ENCODE data around the gene TNS1.
"Not testable (repeated sequence)": the region's sequence is repeated elsewhere in the genome, so short reads cannot be mapped to it uniquely, and the experiment has no call there.

The TNS1 gene

DNA sequence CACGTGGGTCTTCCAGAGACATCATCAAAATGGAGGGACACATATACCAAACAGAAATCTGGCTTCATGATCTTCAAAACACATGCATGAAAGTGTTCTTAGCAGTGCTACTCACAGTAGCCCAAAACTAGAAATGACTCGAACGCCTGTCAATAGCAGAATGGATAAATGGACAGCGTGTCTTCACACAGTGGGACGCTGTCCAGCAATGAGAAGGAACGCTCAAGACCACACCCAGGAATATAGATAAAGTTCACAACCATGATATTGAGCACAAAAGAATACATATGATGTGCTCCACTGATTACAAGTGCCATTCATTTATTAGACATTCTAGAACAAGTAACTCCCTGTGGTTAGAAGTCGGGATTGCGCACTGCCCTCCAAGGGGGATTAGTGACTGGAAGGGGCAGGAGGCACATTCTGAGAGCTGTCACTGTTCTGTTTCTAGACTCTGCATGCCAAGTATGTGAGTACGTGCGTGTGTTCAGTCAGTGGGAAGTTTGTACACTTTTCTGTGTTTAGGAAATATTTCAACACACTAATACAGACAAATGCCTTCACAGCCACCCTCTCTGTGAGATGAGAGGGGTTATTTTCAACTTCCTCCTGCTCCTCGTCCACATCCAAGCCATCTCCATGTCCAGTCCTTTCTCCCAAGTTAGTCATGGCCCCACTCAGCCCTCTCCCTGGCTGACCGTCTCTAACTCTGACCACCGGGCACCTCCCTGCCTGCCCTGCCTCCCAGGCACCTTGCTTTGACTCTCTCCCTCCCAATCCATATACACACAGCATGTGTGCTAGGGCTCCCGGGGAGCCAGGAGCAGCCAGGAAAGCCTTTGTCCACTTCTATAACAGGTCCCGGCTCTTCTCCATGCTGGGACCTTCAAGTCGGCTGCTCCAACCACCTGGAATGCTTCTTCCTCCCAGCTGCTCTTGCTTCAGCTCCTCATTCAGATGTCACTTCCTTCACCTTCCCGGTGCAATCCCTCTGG, 26.9 kb upstream of the TNS1 start:
- no peak for DNase-seq

- DNase-seq: no peak
Measured at GRCh38 chr2:218028562-218029348, 26.0 kb upstream of the TNS1 start.

DNA sequence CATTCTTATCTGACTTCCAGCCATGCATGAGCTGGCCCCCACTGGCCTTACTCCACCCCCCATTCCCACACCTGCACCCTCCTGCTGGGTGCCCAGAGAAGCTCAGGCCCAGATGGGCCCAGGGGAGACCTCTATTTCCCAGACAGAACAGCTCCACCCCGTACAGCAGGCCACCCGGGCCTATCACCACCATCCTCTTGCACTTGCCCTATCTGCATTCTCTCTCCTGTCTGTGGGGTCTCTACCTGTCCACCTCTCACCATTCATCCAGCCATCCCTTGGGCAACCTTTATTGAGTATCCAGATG, 25.3 kb upstream of the TNS1 start:
- no peak for DNase-seq

DNA sequence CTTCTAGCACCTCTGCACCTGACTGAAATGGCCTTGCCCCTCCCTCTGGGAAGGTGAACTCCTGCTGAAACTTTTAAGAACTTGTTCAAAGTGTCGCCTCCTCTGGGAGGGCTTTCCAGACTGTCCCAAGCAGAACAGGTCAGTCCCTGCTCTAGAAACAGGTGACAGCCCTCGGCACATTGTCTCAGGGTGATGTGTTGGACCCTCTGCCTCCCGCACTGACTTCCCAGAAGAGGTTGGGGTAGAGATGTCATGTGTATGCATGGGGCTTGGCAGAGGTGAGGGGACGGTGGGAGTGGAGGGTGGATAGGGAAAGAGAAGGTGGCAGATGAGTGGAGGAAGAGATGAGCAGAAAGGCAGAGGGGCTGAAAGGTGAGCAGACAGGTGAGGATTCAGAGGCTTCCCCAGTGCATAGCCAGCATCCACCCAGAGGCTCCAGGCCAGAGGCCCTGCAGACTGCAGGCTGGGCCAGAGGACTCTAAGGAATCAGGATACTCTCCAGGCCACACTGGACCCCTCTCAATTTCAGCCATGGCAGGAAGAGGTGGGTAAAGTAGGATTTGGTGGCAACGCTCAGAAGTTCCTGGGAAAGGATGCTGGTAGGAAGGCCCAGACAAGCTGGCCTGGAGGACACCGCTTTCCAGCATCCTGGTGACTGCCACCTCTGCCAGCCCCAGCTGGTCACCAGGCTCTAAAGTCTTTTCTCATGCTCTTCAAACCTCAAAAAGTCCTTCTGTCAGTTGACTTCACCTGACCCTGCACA, 24.8 kb upstream of the TNS1 start:
- DNase-seq: no peak

DNA sequence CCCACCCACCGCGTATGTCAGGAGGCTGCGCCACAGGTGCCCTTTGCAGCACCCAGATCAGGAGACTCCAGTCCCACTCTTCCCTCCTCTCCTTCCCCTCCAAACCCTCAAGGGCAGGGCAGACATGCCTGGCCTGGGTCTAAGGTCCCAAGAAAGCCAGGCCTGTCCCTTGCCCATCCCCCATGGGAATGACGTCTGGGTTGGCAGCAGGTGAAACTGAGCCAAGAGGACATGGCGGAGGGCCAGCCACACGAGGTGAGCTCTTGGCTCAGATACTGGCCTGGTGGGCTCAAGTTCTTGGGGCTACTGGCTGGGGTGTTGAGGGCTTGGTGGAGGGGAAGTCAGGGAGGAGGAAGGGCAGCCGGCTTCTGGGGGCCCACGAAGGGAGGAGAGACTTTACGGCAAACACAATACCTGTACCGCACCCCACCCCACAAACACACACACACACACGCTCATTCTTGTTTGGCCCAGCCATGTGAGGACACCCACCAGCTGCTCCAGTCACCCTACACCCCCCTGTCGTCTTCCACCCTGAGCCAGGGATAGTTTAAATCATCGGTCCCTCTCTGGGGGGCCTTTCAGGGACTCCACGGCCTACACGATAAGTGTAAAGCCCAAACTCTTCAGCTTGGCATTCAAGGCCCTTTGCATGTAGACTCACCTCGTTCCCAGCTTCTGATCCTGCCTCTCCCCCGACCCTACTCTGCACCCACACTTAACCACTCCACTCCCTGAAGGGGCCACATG, 24.1 kb upstream of the TNS1 start:
- no peak for DNase-seq

- DNase-seq: no peak
Measured at GRCh38 chr2:218026244-218026643, 23.4 kb upstream of the TNS1 start.

DNA sequence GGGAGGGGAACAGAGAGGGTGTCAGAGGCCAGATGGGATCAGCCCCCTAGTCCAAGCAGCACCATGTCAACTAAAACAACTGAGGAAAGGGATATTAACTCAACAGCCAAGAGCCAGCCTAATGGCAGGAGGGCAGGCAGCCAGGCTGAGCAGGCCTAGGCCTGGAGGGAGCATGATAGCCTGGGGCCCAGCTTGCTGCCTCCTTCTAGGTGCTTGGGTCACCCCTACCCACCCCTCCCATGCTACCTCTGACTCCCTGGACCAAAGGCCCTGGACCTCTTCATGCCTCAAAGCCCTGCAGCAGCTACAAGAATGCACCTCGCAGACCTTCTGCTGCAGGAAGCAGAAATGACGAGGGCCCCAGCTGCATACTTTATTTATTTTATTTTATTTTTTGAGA, 22.1 kb upstream of the TNS1 start:
- no peak for DNase-seq

GRCh38 chr2:218024336-218024735, 21.5 kb upstream of the TNS1 start:
- no peak for DNase-seq

- no peak for DNase-seq
Measured at GRCh38 chr2:218023636-218024035, 20.8 kb upstream of the TNS1 start.

- no peak for DNase-seq
Measured at GRCh38 chr2:218022851-218023530, 20.2 kb upstream of the TNS1 start.

- DNase-seq: no peak
Measured at GRCh38 chr2:218022131-218022850, 19.5 kb upstream of the TNS1 start.

DNA sequence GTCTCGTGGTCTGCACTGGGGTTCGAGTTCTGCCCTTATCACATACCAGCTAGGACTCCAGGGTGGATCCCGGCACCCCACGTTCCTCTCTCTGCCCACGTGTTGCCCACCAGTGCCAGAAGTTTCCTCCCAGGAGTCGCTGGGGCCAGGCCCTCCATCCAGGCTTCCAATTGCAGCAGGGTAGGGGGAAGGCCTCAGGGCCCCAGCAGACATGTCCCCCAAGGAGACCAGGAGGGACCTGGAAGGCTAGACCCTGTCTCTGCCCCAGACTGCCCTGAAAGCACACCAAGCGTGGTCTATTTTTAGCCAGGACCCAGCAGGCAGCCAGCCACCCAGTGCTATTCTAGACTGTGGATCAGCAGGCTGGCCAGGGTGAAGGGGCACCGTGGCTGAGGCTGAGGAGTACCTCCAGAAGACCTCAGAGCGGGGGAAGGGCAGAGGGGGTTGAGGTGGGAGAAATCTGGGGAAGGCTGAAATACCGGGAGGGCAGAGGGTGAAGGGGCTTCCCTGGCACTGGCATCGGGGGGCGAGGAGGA, 18.8 kb upstream of the TNS1 start:
- no peak for DNase-seq

DNA sequence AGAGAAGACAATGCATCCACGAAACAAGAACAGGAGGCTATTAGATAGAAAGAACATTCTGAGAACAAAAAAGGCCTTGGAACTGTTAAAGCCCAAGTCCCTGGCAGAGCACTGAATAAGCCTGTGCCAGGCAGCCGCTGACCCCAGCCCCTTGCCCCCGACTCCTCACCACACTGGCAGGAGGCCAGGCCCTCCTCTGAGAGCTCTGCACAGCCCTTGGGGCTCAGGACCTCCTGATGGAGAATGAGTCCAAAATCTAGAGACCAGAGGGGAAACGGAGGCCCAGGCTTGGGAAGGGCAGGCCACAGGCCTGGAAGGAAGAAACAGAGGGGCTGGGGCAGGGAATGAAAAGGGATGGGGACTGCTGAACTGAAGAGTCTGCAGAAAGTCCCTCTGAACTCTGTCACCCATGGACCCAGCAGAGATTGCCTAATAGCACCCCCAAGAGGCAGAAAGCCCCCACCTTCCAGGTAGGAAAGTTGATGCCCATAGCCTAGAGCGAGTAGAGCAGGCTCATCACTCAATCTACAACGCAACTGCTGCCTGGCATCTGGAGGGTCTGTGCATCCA, 18.3 kb upstream of the TNS1 start:
- DNase-seq: no peak

DNA sequence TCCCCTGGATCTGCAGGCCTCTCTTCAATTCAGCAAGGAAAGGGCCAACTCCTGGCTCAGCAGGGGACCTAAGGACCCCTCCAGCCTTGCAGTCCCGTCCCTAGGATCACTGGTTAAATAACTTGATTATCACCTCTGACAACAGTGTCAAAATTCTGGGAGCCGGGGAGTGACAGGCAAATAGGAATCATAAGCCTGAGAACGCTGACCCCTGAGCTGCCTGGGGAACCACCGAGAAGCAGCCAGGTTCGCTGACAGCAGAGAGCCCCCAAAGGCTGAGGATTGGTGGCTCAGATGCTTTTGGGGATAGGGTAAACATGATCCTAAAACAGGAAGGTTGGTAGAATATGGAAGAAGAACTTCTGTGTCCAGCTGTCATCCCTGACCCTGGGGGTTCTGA, 17.5 kb upstream of the TNS1 start:
- DNase-seq: no peak

GRCh38 chr2:218019411-218020060, 16.7 kb upstream of the TNS1 start:
- DNase-seq: peak; percentile 14 to 20

GRCh38 chr2:218018842-218019125, 16.0 kb upstream of the TNS1 start:
- DNase-seq: not testable (repeated sequence)

DNA sequence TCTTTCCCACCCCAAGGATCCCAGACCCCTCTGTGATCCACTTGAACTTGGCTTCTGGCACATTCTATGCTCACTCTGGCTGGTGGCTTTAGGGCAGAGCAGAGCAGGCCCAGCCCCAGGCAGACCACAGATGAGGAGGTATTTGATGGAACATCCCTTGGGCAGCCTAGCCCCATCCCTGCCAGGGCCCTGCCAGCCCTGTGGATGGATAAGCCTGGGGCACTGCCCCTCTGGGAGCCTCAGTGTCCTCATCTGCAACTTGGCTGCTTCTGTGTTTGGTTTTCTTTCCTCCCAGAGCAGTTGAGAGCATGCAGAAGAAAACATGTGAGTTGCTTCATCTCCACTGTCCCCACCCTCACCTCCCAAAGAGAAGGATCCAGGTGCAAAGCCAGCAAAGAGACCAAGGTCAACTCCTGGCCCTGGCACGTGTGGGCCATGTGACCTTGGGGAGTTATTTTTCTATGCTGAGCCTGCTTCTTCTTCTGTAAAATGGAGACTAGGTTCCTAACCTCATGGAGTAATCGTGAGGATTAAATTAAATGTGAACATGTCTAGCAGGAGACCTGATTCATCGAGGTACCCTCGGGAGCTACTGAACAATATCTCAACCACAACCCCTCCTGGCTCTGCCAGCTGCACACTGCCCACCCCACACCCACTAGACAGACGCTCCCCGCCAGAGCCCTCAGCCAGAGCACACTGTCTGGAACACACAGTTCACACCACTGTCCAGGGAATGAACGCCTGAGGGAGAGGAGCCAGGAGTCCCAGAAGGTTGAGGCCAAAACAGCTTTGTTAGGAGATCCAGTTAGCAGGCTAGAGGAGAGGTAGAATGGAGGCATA, 14.6 kb upstream of the TNS1 start:
- no peak for DNase-seq

GRCh38 chr2:218016810-218017209, 14.0 kb upstream of the TNS1 start:
- no peak for DNase-seq

Measured in AML-193 (cell line).